Prostate gland (tissue), 2 donors: ENCODE data around the gene ANGPTL3. TPM values are rescaled to one million over a fixed set of nuclear protein-coding genes. Genes with fewer than 3 reads are reported as not detected.

Source experiments
- DNase-seq: peaks from one replicate; pipeline ENCODE4 v3.0.0-alpha.2; 2019; ENCODE audit warnings: low spot score
- H3K27ac ChIP-seq, 2 donors: fragments of 200-600 bp; sonication (generic); 2 replicates each; pipeline ENCODE4 v1.5.1; 2017 to 2019
- H3K27me3 ChIP-seq: fragments of 200-600 bp; sonication (generic); replicated peaks from 2 replicates; pipeline ENCODE4 v1.5.1; 2019; ENCODE audit not compliant: insufficient read depth
- H3K36me3 ChIP-seq, 2 donors: fragments of 200-600 bp; sonication (generic); 1 replicate in 1 of 2; 2 replicates in 1 of 2; pipeline versions ENCODE4 v1.5.1 to v1.8.1; 2017 to 2019
- H3K4me1 ChIP-seq: fragments of 200-600 bp; sonication (generic); replicated peaks from 2 replicates; pipeline ENCODE4 v1.5.1; 2019
- H3K4me3 ChIP-seq, 2 donors: fragments of 200-600 bp; sonication (generic); 2 replicates each; pipeline ENCODE4 v1.5.1; 2017 to 2019
- H3K9me3 ChIP-seq: fragments of 200-600 bp; sonication (generic); 2 replicates; pipeline ENCODE4 v1.5.1; 2017
- CTCF ChIP-seq, 4 experiments: fragments of 200-600 bp in 2 of 4; fragments of 450-650 bp in 2 of 4; sonication (generic) in 2 of 4; IDR thresholded peaks; 1 replicate in 3 of 4; 2 replicates in 1 of 4; pipeline ENCODE4 v1.5.1; 2016 to 2019; ENCODE audit warnings: antibody characterized with exemption in 4 of 4, mild to moderate bottlenecking in 2 of 4, moderate library complexity in 2 of 4
- POLR2A ChIP-seq: fragments of 450-650 bp; IDR thresholded peaks from one replicate; pipeline ENCODE4 v1.6.1; 2016; ENCODE audit warnings: antibody characterized with exemption, mild to moderate bottlenecking
- POLR2AphosphoS5 ChIP-seq: sonication (generic); formaldehyde crosslinking; IDR thresholded peaks from one replicate; pipeline ENCODE4 v1.6.1; 2017; ENCODE audit warnings: antibody characterized with exemption
- WGBS: methylation state at CpG from one replicate; pipeline ENCODE4 v1.1.5; 2018; 5-methylcytosine and 5-hydroxymethylcytosine counted together
- intact Hi-C: fragments of 100-400 bp; cut with DNase I; formaldehyde crosslinking; loops from one replicate; pipeline ENCODE4 v1.14.2; 2022
- total RNA-seq, 2 donors: library from RNA; depleted of rRNA; stranded (reverse); fragments of >200 nt; gene quantifications; one replicate each; pipeline ENCODE4 v1.1.0, GENCODE V29; 2016

ANGPTL3 gene
- total RNA-seq, 2 donors from 2014 or later, result not detected

DNA sequence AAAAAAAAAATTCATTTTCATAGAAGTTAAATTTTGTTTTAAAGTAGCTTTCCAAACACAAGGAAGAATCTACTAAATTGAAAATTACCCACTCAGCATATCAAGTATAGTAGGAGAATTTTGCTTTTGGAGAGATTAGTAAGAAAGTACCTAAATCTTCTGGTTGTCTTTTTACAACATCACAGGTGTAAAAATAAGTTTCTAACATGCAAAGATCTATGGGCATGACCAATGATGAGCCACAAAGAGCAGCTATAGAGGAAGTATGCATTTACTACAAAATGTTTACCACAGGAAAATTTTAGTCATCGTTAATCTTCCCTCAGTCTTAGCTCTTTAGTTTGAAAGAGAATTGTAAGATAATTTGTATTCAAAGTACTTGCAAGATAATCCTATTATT lies 28.1 kb downstream of the ANGPTL3 start:
- intact Hi-C loops, result no loop called here
- Histone ChIP-seq H3K4me1 (no peaks in the 10 kb centered on the region), H3K27ac (no peak overlapping the region), H3K4me3 (no peak overlapping the region), H3K36me3 (no peaks in the 10 kb centered on the region), H3K27me3 (no peaks in the 10 kb centered on the region), H3K9me3 (no peaks in the 10 kb centered on the region)
- no peak for TF ChIP-seq CTCF (IDR thresholded peaks at IDR 0.05)
- no peak for TF ChIP-seq POLR2A
- TF ChIP-seq POLR2AphosphoS5, result no peak
- DNase-seq, result no peak
- 56% methylated on average over 1 of the region's 1 CpG for WGBS

- intact Hi-C loops, result no loop called here
- H3K9me3 ChIP-seq, result no peaks in the 10 kb centered on the region
- H3K4me3 ChIP-seq, result no peak overlapping the region
- H3K27me3 ChIP-seq, result no peaks in the 10 kb centered on the region
- no peak overlapping the region for H3K27ac ChIP-seq
- 81% methylated on average over 1 of the region's 1 CpG for WGBS
- no peaks in the 10 kb centered on the region for H3K4me1 ChIP-seq
- no peak for TF ChIP-seq CTCF (IDR thresholded peaks at IDR 0.05)
- TF ChIP-seq POLR2AphosphoS5, result no peak
- TF ChIP-seq POLR2A, result no peak
- no peak for DNase-seq
- peaks cover 0 to 8% of the 10 kb centered on the region in 2 donors for H3K36me3 ChIP-seq
These were observed 31.2 kb downstream of the ANGPTL3 start for GRCh38 chr1:62628506-62628905.

DNA sequence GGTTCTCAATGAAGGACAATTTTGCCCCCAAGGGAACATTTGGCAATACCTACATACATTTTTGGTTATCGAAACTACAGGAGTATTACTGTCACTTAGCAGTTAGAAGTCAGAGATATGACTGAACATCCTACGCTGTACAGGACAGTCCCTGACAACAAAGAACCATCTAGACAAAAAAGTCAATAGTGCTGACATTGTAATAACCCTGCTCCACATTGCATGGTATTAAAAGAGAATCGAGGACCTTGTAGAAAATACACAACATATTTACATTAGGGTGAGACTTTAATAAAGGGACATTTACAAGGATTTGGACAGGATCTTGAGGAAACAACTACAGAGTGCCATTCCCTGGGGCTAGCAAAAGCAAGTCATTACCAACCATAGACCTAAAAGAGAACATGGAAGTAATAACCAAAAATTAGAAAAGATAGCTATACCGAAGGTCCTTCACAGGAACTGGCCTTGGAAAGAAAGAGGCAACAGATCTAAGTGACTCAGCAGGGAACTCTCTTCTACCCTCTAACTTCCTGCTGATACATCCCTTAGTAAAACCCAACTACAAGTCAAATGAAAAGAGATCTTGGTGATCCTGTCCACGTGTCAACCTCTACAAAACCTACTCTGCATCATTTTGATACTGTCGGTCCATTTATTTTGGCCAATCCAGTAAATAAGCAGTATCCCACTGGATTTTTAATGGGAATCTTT lies 40.2 kb downstream of the ANGPTL3 start:
- Histone ChIP-seq H3K4me1 (no peaks in the 10 kb centered on the region), H3K4me3 (no peak overlapping the region), H3K36me3 (peaks cover 0 to 3% of the 10 kb centered on the region in 2 donors), H3K27ac (no peak overlapping the region), H3K27me3 (no peaks in the 10 kb centered on the region), H3K9me3 (no peaks in the 10 kb centered on the region)
- no peak for DNase-seq
- intact Hi-C loops, result no loop called here
- WGBS, result 85% methylated on average over 6 of the region's 6 CpGs
- TF ChIP-seq POLR2A (no peak), POLR2AphosphoS5 (no peak), CTCF (IDR thresholded peaks at IDR 0.05) (no peak)

- WGBS, result 100% methylated on average over 1 of the region's 1 CpG
- no peak overlapping the region for H3K4me3 ChIP-seq
- no peak overlapping the region for H3K27ac ChIP-seq
- no peak for DNase-seq
- intact Hi-C loops, result no loop called here
- no peaks in the 10 kb centered on the region for H3K4me1 ChIP-seq
- no peaks in the 10 kb centered on the region for H3K9me3 ChIP-seq
- no peaks in the 10 kb centered on the region for H3K36me3 ChIP-seq
- H3K27me3 ChIP-seq, result no peaks in the 10 kb centered on the region
- TF ChIP-seq CTCF (IDR thresholded peaks at IDR 0.05), result no peak
- no peak for TF ChIP-seq POLR2A
- no peak for TF ChIP-seq POLR2AphosphoS5
These were observed 46.0 kb downstream of the ANGPTL3 start for GRCh38 chr1:62643283-62643682.

- no peak for TF ChIP-seq POLR2AphosphoS5
- no peak for TF ChIP-seq CTCF (IDR thresholded peaks at IDR 0.05)
- no peak for TF ChIP-seq POLR2A
- DNase-seq, result no peak
- intact Hi-C loops, result no loop called here
These were observed 55.1 kb downstream of the ANGPTL3 start for GRCh38 chr1:62652387-62652786.

More at GRCh38 chr1:62652387-62652786, 55.1 kb downstream of the ANGPTL3 start:
- Histone ChIP-seq H3K27ac (no peak overlapping the region), H3K27me3 (no peaks in the 10 kb centered on the region), H3K4me1 (no peaks in the 10 kb centered on the region), H3K4me3 (no peak overlapping the region), H3K9me3 (no peaks in the 10 kb centered on the region), H3K36me3 (no peaks in the 10 kb centered on the region)
